Erythroblast (primary cell): ENCODE measurements around the gene TMEM86B.

ENCODE experiments used
- DNase-seq, 2 experiments: peaks; one replicate each; lab custom pipeline; 2025; lab: John Stamatoyannopoulos, UW
- GATA1 ChIP-seq: IDR thresholded peaks from 2 replicates; pipeline ENCODE4 v1.6.1; 2011; ENCODE audit warnings: low read depth, mild to moderate bottlenecking, control low read depth, low read length, moderate library complexity
- POLR2A ChIP-seq: IDR thresholded peaks from 2 replicates; pipeline ENCODE4 v1.6.1; 2011; ENCODE audit warnings: mild to moderate bottlenecking, low read length

The TMEM86B gene

GRCh38 chr19:55241935-55242464, 13.4 kb upstream of the TMEM86B start:
- no peak for TF ChIP-seq GATA1
- TF ChIP-seq POLR2A, result no peak
- DNase-seq, result no peak

- DNase-seq, result no peak
- no peak for TF ChIP-seq GATA1
- TF ChIP-seq POLR2A, result no peak
Measured at GRCh38 chr19:55241143-55241934, 12.8 kb upstream of the TMEM86B start.

- TF ChIP-seq POLR2A (no peak), GATA1 (no peak)
- DNase-seq, result no peak
Measured at GRCh38 chr19:55240713-55241020, 12.1 kb upstream of the TMEM86B start.

GRCh38 chr19:55239004-55239403, 10.4 kb upstream of the TMEM86B start:
- TF ChIP-seq GATA1 (no peak), POLR2A (no peak)
- no peak for DNase-seq

- TF ChIP-seq GATA1, result no peak
- TF ChIP-seq POLR2A, result no peak
- DNase-seq, result no peak
Measured at GRCh38 chr19:55238030-55238429, 9.5 kb upstream of the TMEM86B start.

GRCh38 chr19:55232986-55233385, 4.4 kb upstream of the TMEM86B start:
- DNase-seq, result no peak
- TF ChIP-seq GATA1 (no peak), POLR2A (no peak)

GRCh38 chr19:55232286-55232602, 3.7 kb upstream of the TMEM86B start:
- TF ChIP-seq POLR2A (no peak), GATA1 (no peak)
- no peak for DNase-seq

- TF ChIP-seq POLR2A, result no peak
- no peak for TF ChIP-seq GATA1
- no peak for DNase-seq
Measured at GRCh38 chr19:55231391-55232285, 3.1 kb upstream of the TMEM86B start.

GRCh38 chr19:55230780-55231179, 2.2 kb upstream of the TMEM86B start:
- TF ChIP-seq GATA1 (no peak), POLR2A (no peak)
- DNase-seq, result no peak

- TF ChIP-seq POLR2A (no peak), GATA1 (no peak)
- DNase-seq, result no peak
Measured at GRCh38 chr19:55230329-55230728, 1.8 kb upstream of the TMEM86B start.

GRCh38 chr19:55229789-55230182, 1.2 kb upstream of the TMEM86B start:
- no peak for DNase-seq
- TF ChIP-seq POLR2A (no peak), GATA1 (no peak)

GRCh38 chr19:55229145-55229788, 704 bp upstream of the TMEM86B start:
- no peak for DNase-seq

GRCh38 chr19:55228015-55228391, 560 bp downstream of the TMEM86B start:
- no peak for TF ChIP-seq POLR2A
- TF ChIP-seq GATA1, result no peak
- DNase-seq, result no peak

More at GRCh38 chr19:55229145-55229788, 704 bp upstream of the TMEM86B start:
- TF ChIP-seq POLR2A, result no peak
- no peak for TF ChIP-seq GATA1
